ENCODE measurements around the gene CYP2A13.
"Not testable (repeated sequence)": the region's sequence is repeated elsewhere in the genome, so short reads cannot be mapped to it uniquely, and the experiment has no call there.

The CYP2A13 gene

GRCh38 chr19:41123716-41124294 lies 35.6 kb downstream of the CYP2A13 start:
- no peaks in the 10 kb centered on the region for H3K36me3 ChIP-seq
- TF ChIP-seq, protein P1, sequence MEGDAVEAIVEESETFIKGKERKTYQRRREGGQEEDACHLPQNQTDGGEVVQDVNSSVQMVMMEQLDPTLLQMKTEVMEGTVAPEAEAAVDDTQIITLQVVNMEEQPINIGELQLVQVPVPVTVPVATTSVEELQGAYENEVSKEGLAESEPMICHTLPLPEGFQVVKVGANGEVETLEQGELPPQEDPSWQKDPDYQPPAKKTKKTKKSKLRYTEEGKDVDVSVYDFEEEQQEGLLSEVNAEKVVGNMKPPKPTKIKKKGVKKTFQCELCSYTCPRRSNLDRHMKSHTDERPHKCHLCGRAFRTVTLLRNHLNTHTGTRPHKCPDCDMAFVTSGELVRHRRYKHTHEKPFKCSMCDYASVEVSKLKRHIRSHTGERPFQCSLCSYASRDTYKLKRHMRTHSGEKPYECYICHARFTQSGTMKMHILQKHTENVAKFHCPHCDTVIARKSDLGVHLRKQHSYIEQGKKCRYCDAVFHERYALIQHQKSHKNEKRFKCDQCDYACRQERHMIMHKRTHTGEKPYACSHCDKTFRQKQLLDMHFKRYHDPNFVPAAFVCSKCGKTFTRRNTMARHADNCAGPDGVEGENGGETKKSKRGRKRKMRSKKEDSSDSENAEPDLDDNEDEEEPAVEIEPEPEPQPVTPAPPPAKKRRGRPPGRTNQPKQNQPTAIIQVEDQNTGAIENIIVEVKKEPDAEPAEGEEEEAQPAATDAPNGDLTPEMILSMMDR (IDR thresholded peaks at IDR 0.05), result no peak
- no peak overlapping the region for H3K4me3 ChIP-seq (ENCODE audit: low read depth in 1 of 2, low read length in 1 of 2)
- no peaks in the 10 kb centered on the region for H3K4me1 ChIP-seq (ENCODE audit: control insufficient read depth in 1 of 2, insufficient read depth in 1 of 2, low read depth in 1 of 2, low read length in 1 of 2)
- no peaks in the 10 kb centered on the region for H3K9me3 ChIP-seq
- peaks cover 24% of the 10 kb centered on the region for H3K27me3 ChIP-seq
- no peak overlapping the region for H3K27ac ChIP-seq

GRCh38 chr19:41126765-41127203 lies 38.5 kb downstream of the CYP2A13 start:
- H3K4me3 ChIP-seq (ENCODE audit: low read depth in 1 of 2, low read length in 1 of 2); H3K27ac ChIP-seq; H3K9me3 ChIP-seq; H3K36me3 ChIP-seq; H3K4me1 ChIP-seq (ENCODE audit: control insufficient read depth in 1 of 2, insufficient read depth in 1 of 2, low read depth in 1 of 2, low read length in 1 of 2): not testable (repeated sequence)
- H3K27me3 ChIP-seq, result peaks cover 41% of the 10 kb centered on the region
- TF ChIP-seq, protein P1 (IDR thresholded peaks at IDR 0.05), result peak; percentile 29

DNA sequence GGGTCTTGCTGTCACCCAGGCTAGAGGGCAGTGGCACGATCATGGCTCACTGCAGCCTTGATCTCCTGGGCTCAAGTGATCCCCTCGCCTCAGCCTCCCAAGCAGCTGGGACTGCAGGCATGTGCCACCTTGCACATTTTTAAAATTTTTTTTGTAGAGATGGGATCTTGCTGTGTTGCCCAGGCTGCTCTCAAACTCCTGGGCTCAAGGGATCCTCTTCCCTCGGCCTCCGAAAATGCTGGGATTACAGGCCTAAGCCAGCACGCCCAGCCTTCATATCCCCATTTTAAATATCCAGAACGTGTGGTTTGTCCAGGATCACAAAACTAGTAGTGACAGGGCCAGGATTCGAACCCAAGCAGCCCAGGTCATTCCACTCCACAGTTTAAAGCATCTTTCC lies 39.1 kb downstream of the CYP2A13 start:
- H3K9me3 ChIP-seq; H3K4me3 ChIP-seq (ENCODE audit: low read depth in 1 of 2, low read length in 1 of 2); H3K36me3 ChIP-seq; H3K27ac ChIP-seq; H3K4me1 ChIP-seq (ENCODE audit: control insufficient read depth in 1 of 2, insufficient read depth in 1 of 2, low read depth in 1 of 2, low read length in 1 of 2): not testable (repeated sequence)
- H3K27me3 ChIP-seq, result peaks cover 47% of the 10 kb centered on the region

DNA sequence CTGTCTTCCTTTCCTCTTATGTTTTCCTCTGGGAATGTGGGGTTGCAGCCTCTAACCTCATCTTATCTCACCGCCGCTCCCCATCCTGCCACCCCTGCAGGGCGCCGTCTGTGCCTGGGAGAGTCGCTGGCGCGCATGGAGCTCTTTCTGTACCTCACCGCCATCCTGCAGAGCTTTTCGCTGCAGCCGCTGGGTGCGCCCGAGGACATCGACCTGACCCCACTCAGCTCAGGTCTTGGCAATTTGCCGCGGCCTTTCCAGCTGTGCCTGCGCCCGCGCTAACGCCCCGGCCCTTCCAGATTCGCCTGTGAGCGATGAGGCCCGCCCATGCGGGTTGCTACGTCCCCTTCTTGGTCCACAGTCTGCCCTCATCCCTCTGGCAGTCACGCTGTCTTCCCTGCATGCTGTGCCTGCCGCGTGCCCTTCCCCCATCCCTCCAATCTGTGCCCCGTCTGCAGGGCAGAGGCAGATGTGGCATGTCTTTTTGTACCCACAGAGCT lies 39.6 kb downstream of the CYP2A13 start:
- H3K9me3 ChIP-seq; H3K27ac ChIP-seq; H3K4me1 ChIP-seq (ENCODE audit: control insufficient read depth in 1 of 2, insufficient read depth in 1 of 2, low read depth in 1 of 2, low read length in 1 of 2); H3K4me3 ChIP-seq (ENCODE audit: low read depth in 1 of 2, low read length in 1 of 2); H3K36me3 ChIP-seq: not testable (repeated sequence)
- H3K27me3 ChIP-seq, result peaks cover 52% of the 10 kb centered on the region

GRCh38 chr19:41128692-41129091 lies 40.4 kb downstream of the CYP2A13 start:
- TF ChIP-seq, protein P1 (IDR thresholded peaks at IDR 0.05), result no peak
- Histone ChIP-seq H3K4me1 (ENCODE audit: control insufficient read depth in 1 of 2, insufficient read depth in 1 of 2, low read depth in 1 of 2, low read length in 1 of 2) (no peaks in the 10 kb centered on the region), H3K27me3 (peaks cover 60% of the 10 kb centered on the region), H3K4me3 (ENCODE audit: low read depth in 1 of 2, low read length in 1 of 2) (no peak overlapping the region), H3K27ac (no peak overlapping the region), H3K9me3 (no peaks in the 10 kb centered on the region), H3K36me3 (no peaks in the 10 kb centered on the region)

DNA sequence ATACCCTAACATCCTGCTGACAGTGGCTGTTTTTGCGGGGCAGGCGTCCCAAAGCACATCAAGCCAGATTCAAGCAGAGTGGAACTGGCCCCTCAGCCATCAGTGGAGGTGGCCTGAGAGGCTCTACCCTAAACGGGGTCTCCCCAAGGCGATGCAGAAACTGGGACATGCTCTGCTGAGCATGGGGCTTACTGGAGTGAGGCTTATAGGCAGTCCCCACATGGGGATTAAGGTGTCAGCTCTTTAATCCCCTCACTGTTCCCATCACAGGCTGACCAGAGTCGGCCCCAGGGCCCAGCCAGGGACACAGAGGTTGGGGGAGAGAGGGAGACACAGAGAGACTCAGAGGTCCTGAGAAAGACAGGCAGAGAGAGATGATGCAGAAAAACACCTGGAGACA lies 42.9 kb downstream of the CYP2A13 start:
- no peaks in the 10 kb centered on the region for H3K36me3 ChIP-seq
- TF ChIP-seq, protein P1 (IDR thresholded peaks at IDR 0.05), result no peak
- no peaks in the 10 kb centered on the region for H3K9me3 ChIP-seq
- H3K4me3 ChIP-seq (ENCODE audit: low read depth in 1 of 2, low read length in 1 of 2), result no peak overlapping the region
- peaks cover 85% of the 10 kb centered on the region for H3K27me3 ChIP-seq
- peaks cover 0 to 5% of the 10 kb centered on the region in 2 experiments for H3K4me1 ChIP-seq (ENCODE audit: control insufficient read depth in 1 of 2, insufficient read depth in 1 of 2, low read depth in 1 of 2, low read length in 1 of 2)
- H3K27ac ChIP-seq, result no peak overlapping the region

Data from neutrophil (primary cell).